Measurements from ENCODE around the gene GRK2. TPM values are rescaled to one million over a fixed set of nuclear protein-coding genes. Genes with fewer than 3 reads are reported as not detected.

The GRK2 gene
- total and polyA plus RNA-seq, 2 donors (not counting 1 experiment from before 2014, with no cell fraction given), result 294 to 534 TPM

GRCh38 chr11:67237574-67237973, 28.7 kb upstream of the GRK2 start:
- POLR2A ChIA-PET, result no interaction called here
- CTCF ChIA-PET, result interaction anchor here (0.7 kb wide), 1 partner anchor 155 kb away, joined by 3 read pairs; no protein-coding TSS in a partner anchor
- peaks cover 20 to 30% of the 10 kb centered on the region in 2 donors for H3K4me1 ChIP-seq (ENCODE audit: control insufficient read depth in 2 of 2, insufficient read depth in 2 of 2, low read length in 2 of 2)
- DNase-seq (no peak), ATAC-seq (ENCODE audit: low read depth) (no peak)
- H3K27ac Mint-ChIP-seq, result no peak overlapping the region
- no peak overlapping the region for H3K4me3 Mint-ChIP-seq
- no peak overlapping the region for H3K9ac ChIP-seq (ENCODE audit: low read length)
- intact Hi-C loops (cut with micrococcal nuclease), result no loop called here
- H3K9me3 Mint-ChIP-seq (ENCODE audit: insufficient read depth), result no peaks in the 10 kb centered on the region
- WGBS (ENCODE audit: insufficient coverage), result no CpG with 5 or more reads among the region's 1 CpG
- H3K9me3 ChIP-seq (ENCODE audit: control extremely low read depth in 1 of 3, control insufficient read depth in 2 of 3, insufficient read depth in 1 of 3, low read length in 2 of 3), result no peaks in the 10 kb centered on the region
- no peak overlapping the region for H3K4me2 ChIP-seq (replicated peaks; ENCODE audit: low read depth, low read length, poor library complexity, severe bottlenecking)
- peaks cover 22% of the 10 kb centered on the region for H4K20me1 ChIP-seq (ENCODE audit: control insufficient read depth, insufficient read depth, low read length, poor library complexity, severe bottlenecking)
- H3K27me3 ChIP-seq (replicated peaks in 1 of 4; ENCODE audit: control extremely low read depth in 1 of 4, control insufficient read depth in 3 of 4, insufficient read depth in 4 of 4, low read length in 3 of 4), result no peaks in the 10 kb centered on the region
- no peak overlapping the region for H3K27ac ChIP-seq (ENCODE audit: low read length in 2 of 2)
- TF ChIP-seq CTCF (IDR thresholded peaks at IDR 0.05), result no peak
- TF ChIP-seq EZH2 (IDR thresholded peaks at IDR 0.05; ENCODE audit: borderline replicate concordance, insufficient read depth, low read depth, low read length, poor library complexity, severe bottlenecking), result no peak
- peaks cover 0 to 8% of the 10 kb centered on the region in 2 experiments for H3K36me3 ChIP-seq (replicated peaks in 1 of 2; ENCODE audit: control extremely low read depth in 1 of 2, control insufficient read depth in 1 of 2, extremely low read depth in 1 of 2, insufficient read depth in 2 of 2, low read length in 1 of 2)
- no peak overlapping the region for H3K4me3 ChIP-seq (ENCODE audit: control extremely low read depth in 1 of 5, extremely low read depth in 1 of 5, insufficient read depth in 1 of 5, low read depth in 2 of 5, low read length in 4 of 5)
- H3K27me3 Mint-ChIP-seq, result no peaks in the 10 kb centered on the region
- H2AFZ ChIP-seq (ENCODE audit: insufficient read depth, low read depth, low read length, poor library complexity, severe bottlenecking), result no peak overlapping the region
- peaks cover 38% of the 10 kb centered on the region for H3K4me1 Mint-ChIP-seq
- peaks cover 32% of the 10 kb centered on the region for H3K79me2 ChIP-seq (ENCODE audit: control insufficient read depth, insufficient read depth, low read length)

Data from B cell (primary cell).